PC-9 (cell line): Measurements from ENCODE around the gene AGTPBP1. TPM values are rescaled to one million over a fixed set of nuclear protein-coding genes. Genes with fewer than 3 reads are reported as not detected.

ENCODE experiments used
- BruUV-seq: library from RNA; stranded (reverse); fragments of 400-500 nt; replicated peaks from 2 replicates; lab custom pipeline; 2021; lab: Mats Ljungman, UMichigan
- CTCF ChIA-PET: fragments of 300-600 bp; sonication (Branson Sonifier 250); formaldehyde crosslinking; loops from one replicate; lab custom pipeline; 2022; ENCODE audit warnings: antibody characterized with exemption; lab: Charles Lee
- POLR2A ChIA-PET: fragments of 300-600 bp; sonication (Branson Sonifier 250); formaldehyde crosslinking; loops from one replicate; lab custom pipeline; 2022; ENCODE audit warnings: antibody characterized with exemption; ENCODE audit not compliant: unreplicated experiment; lab: Charles Lee
- DNase-seq, 2 experiments: peaks; one replicate each; pipeline versions ENCODE4 v3.0.0 to v3.0.0-alpha.2; 2015 to 2022; ENCODE audit warnings: mixed read lengths in 1 of 2
- H2AFZ ChIP-seq: fragments of 200-600 bp; sonication (generic); 2 replicates; pipeline ENCODE4 v1.8.1; 2017; ENCODE audit warnings: antibody characterized with exemption
- H3F3A ChIP-seq: fragments of 200-600 bp; sonication (generic); 2 replicates; pipeline ENCODE4 v1.8.1; 2017; ENCODE audit warnings: antibody characterized with exemption, mild to moderate bottlenecking, low read depth; ENCODE audit not compliant: insufficient read depth
- H3K27ac ChIP-seq: fragments of 200-600 bp; sonication (generic); 2 replicates; pipeline ENCODE4 v1.6.1; 2016; ENCODE audit warnings: mixed run types
- H3K27me3 ChIP-seq: fragments of 200-600 bp; sonication (generic); 2 replicates; pipeline ENCODE4 v1.6.1; 2016; ENCODE audit warnings: low read depth, mixed run types; ENCODE audit not compliant: insufficient read depth
- H3K36me3 ChIP-seq: fragments of 200-600 bp; sonication (generic); 2 replicates; pipeline ENCODE4 v1.6.1; 2016; ENCODE audit warnings: low read depth, mixed run types
- H3K4me1 ChIP-seq: fragments of 200-600 bp; sonication (generic); replicated peaks from 2 replicates; pipeline ENCODE4 v1.6.1; 2016; ENCODE audit warnings: mixed run types; ENCODE audit not compliant: insufficient read depth
- H3K4me2 ChIP-seq: fragments of 200-600 bp; sonication (generic); 2 replicates; pipeline ENCODE4 v1.6.1; 2017; ENCODE audit warnings: mixed run types
- H3K4me3 ChIP-seq: fragments of 200-600 bp; sonication (generic); 2 replicates; pipeline ENCODE4 v1.6.1; 2016; ENCODE audit warnings: mixed run types
- H3K79me2 ChIP-seq: fragments of 200-600 bp; sonication (generic); 2 replicates; pipeline ENCODE4 v1.6.1; 2017; ENCODE audit warnings: low read depth, mixed run types
- H3K9me2 ChIP-seq: fragments of 200-600 bp; sonication (generic); 2 replicates; pipeline ENCODE4 v1.8.1; 2017; ENCODE audit warnings: mild to moderate bottlenecking; ENCODE audit not compliant: insufficient read depth
- H3K9me3 ChIP-seq: fragments of 200-600 bp; sonication (generic); 2 replicates; pipeline ENCODE4 v1.8.1; 2016; ENCODE audit warnings: low read depth; ENCODE audit not compliant: insufficient read depth
- H4K20me1 ChIP-seq: fragments of 200-600 bp; sonication (generic); 2 replicates; pipeline ENCODE4 v1.8.1; 2017; ENCODE audit not compliant: insufficient read depth
- CTCF ChIP-seq: fragments of 200-600 bp; sonication (generic); conservative IDR thresholded peaks from 2 replicates; pipeline ENCODE4 v1.6.1; 2017; ENCODE audit warnings: mixed run types, antibody characterized with exemption, mild to moderate bottlenecking, moderate library complexity
- EZH2 ChIP-seq: fragments of 200-600 bp; sonication (generic); IDR thresholded peaks from 2 replicates; pipeline ENCODE4 v1.8.0; 2017; ENCODE audit warnings: antibody characterized with exemption, low read depth
- intact Hi-C: fragments of 100-400 bp; cut with micrococcal nuclease; formaldehyde crosslinking; loops from one replicate; pipeline ENCODE4 v1.10.0; 2022; ENCODE audit not compliant: unreplicated experiment
- total RNA-seq: library from RNA; stranded (reverse); gene quantifications from 2 replicates; pipeline ENCODE4 v1.2.3, GENCODE V29; 2021

The AGTPBP1 gene
- total RNA-seq, 1 experiment from 2014 or later = 19.8 TPM

DNA sequence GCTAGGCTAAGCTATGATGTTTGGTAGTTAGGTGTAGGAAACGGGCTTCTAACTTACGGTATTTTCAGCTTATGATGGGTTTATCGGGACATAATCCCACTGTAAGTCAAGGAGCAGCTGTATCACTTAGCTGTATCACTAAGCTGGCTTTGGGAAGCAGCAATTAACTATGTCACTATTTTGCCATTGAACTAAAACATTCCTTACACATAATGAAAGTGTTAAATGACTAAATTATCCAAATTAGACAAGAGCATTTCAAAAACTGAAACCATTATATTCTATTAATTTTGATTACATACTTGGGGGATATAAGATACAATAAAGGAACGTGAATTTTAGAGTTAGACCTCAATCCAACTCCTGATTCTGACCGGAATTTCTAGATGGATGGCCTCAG, 188.3 kb downstream of the AGTPBP1 start:
- Histone ChIP-seq H3K36me3 (no peaks in the 10 kb centered on the region), H3K27me3 (no peaks in the 10 kb centered on the region), H3K4me3 (no peak overlapping the region), H3K79me2 (no peaks in the 10 kb centered on the region), H3K4me1 (no peaks in the 10 kb centered on the region), H3F3A (no peaks in the 10 kb centered on the region), H3K9me3 (no peaks in the 10 kb centered on the region), H3K27ac (no peak overlapping the region), H3K4me2 (no peak overlapping the region), H4K20me1 (no peaks in the 10 kb centered on the region), H2AFZ (no peak overlapping the region), H3K9me2 (no peaks in the 10 kb centered on the region)
- BruUV-seq = no TSS peak
- TF ChIP-seq EZH2 = no peak
- TF ChIP-seq CTCF = no peak
- POLR2A ChIA-PET = no interaction called here
- CTCF ChIA-PET = no interaction called here
- intact Hi-C loops = no loop called here
- DNase-seq = no peak

- POLR2A ChIA-PET = no interaction called here
- CTCF ChIA-PET = no interaction called here
These were observed 194.2 kb downstream of the AGTPBP1 start for GRCh38 chr9:85547599-85547998.

DNA sequence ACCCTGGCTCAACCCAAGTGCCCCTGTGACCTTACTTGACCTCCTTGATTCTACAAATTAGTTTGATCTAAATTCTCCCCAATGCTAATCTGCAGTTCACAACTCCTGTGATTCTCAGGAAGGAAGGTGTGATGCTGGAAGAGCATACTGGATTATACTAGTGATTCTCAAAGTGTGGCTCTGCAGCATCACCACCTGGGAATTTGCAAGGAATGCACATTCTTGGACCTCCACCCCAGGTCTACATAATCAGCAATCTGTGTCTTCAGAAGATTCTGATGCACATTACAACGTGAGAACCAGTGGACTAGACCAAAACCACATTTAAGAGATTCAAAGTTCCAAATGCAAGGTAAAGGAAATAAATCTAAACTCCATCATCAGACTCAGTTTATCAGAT, 198.6 kb downstream of the AGTPBP1 start:
- POLR2A ChIA-PET = no interaction called here
- Histone ChIP-seq H3F3A (no peaks in the 10 kb centered on the region), H3K36me3 (no peaks in the 10 kb centered on the region), H2AFZ (no peak overlapping the region), H3K4me3 (no peak overlapping the region), H3K27me3 (no peaks in the 10 kb centered on the region), H3K9me2 (no peaks in the 10 kb centered on the region), H3K4me2 (no peak overlapping the region), H3K79me2 (no peaks in the 10 kb centered on the region), H3K9me3 (no peaks in the 10 kb centered on the region), H3K27ac (no peak overlapping the region), H4K20me1 (no peaks in the 10 kb centered on the region), H3K4me1 (no peaks in the 10 kb centered on the region)
- DNase-seq = no peak
- CTCF ChIA-PET = no interaction called here
- intact Hi-C loops = no loop called here
- BruUV-seq = no TSS peak
- TF ChIP-seq CTCF (no peak), EZH2 (no peak)

More at GRCh38 chr9:85547599-85547998, 194.2 kb downstream of the AGTPBP1 start:
- Histone ChIP-seq H3K9me2 (no peaks in the 10 kb centered on the region), H3K4me2 (no peak overlapping the region), H3F3A (no peaks in the 10 kb centered on the region), H3K4me1 (no peaks in the 10 kb centered on the region), H3K79me2 (no peaks in the 10 kb centered on the region), H3K27ac (no peak overlapping the region), H2AFZ (no peak overlapping the region), H3K9me3 (no peaks in the 10 kb centered on the region), H3K36me3 (no peaks in the 10 kb centered on the region), H3K4me3 (no peak overlapping the region), H3K27me3 (no peaks in the 10 kb centered on the region), H4K20me1 (no peaks in the 10 kb centered on the region)
- intact Hi-C loops = no loop called here
- no peak for TF ChIP-seq EZH2
- no peak for TF ChIP-seq CTCF
- no peak for DNase-seq
- BruUV-seq = no TSS peak
